Body of pancreas (tissue), 4 donors: ENCODE measurements around the gene NOP58. TPM values are rescaled to one million over a fixed set of nuclear protein-coding genes. Genes with fewer than 3 reads are reported as not detected.
A peak's percentile ranks its signal among the peaks of the same experiment; 100 is the strongest.
"Not testable (repeated sequence)": the region's sequence is repeated elsewhere in the genome, so short reads cannot be mapped to it uniquely, and the experiment has no call there.

Experiments used
- ATAC-seq: fragments of 150-250 bp; one replicate; pipeline ENCODE4 v1.9.1; 2016
- DNase-seq, 4 donors: peaks; one replicate each; pipeline ENCODE4 v3.0.0-alpha.2; 2019
- H3K27ac ChIP-seq, 4 donors: fragments of 200-600 bp; sonication (generic); 1 replicate in 3 of 4; 2 replicates in 1 of 4; pipeline versions ENCODE4 v1.5.1 to v1.6.1; 2016 to 2019; ENCODE audit warnings: mild to moderate bottlenecking in 1 of 4, mixed read lengths in 1 of 4, moderate library complexity in 1 of 4
- H3K27me3 ChIP-seq, 2 donors: fragments of 200-600 bp; sonication (generic); one replicate each; pipeline ENCODE4 v1.6.0; 2016; ENCODE audit warnings: mild to moderate bottlenecking in 1 of 2
- H3K36me3 ChIP-seq, 2 donors: fragments of 200-600 bp; sonication (generic); replicated peaks in 1 of 2; 2 replicates each; pipeline ENCODE4 v1.5.1; 2016; ENCODE audit warnings: low read depth in 2 of 2; ENCODE audit not compliant: insufficient read depth in 1 of 2
- H3K4me1 ChIP-seq: fragments of 200-600 bp; sonication (generic); one replicate; pipeline ENCODE4 v1.6.0; 2016
- H3K4me3 ChIP-seq, 2 donors: fragments of 200-600 bp; sonication (generic); 1 replicate in 1 of 2; 2 replicates in 1 of 2; pipeline ENCODE4 v1.5.1; 2016 to 2019
- H3K9me3 ChIP-seq, 3 donors: fragments of 200-600 bp; sonication (generic); 1 replicate in 2 of 3; 2 replicates in 1 of 3; pipeline ENCODE4 v1.5.1; 2016
- POLR2A ChIP-seq, 3 donors: fragments of 450-650 bp; IDR thresholded peaks; one replicate each; pipeline ENCODE4 v1.6.1; 2016; ENCODE audit warnings: antibody characterized with exemption in 3 of 3, mild to moderate bottlenecking in 2 of 3
- WGBS, 2 donors: methylation state at CpG; one replicate each; pipeline ENCODE4 v1.1.5; 2017; 5-methylcytosine and 5-hydroxymethylcytosine counted together
- intact Hi-C: fragments of 100-400 bp; cut with DNase I; formaldehyde crosslinking; loops from one replicate; pipeline ENCODE4 v1.15.1; 2023
- total RNA-seq, 2 donors: library from RNA; depleted of rRNA; stranded (reverse); fragments of >200 nt; gene quantifications; one replicate each; pipeline ENCODE4 v1.1.0, GENCODE V29; 2016
- TF ChIP-seq, protein P1 (sequence below), 7 experiments: fragments of 450-650 bp in 4 of 7; fragments of 200-600 bp in 3 of 7; sonication (generic) in 3 of 7; IDR thresholded peaks; one replicate each; pipeline ENCODE4 v1.5.1; 2016 to 2019; ENCODE audit warnings: antibody characterized with exemption in 7 of 7

NOP58 gene
- total RNA-seq = 10 to 100 TPM; 70.2 to 93.4 TPM

- no peaks in the 10 kb centered on the region for H3K9me3 ChIP-seq
- H3K36me3 ChIP-seq = no peaks in the 10 kb centered on the region
- peaks cover 34% of the 10 kb centered on the region for H3K4me1 ChIP-seq
- peak within 1 kb of the TSS; percentile 95 to 99 (median 98) for H3K27ac ChIP-seq
- ATAC-seq (peak; percentile 99), DNase-seq (peak; percentile 92 to 96 (median 92))
- WGBS, 2 donors = 0% methylated on average over 51 to 54 of the region's 54 CpGs
- H3K4me3 ChIP-seq = peak within 1 kb of the TSS; percentile 71 to 81
- no peaks in the 10 kb centered on the region for H3K27me3 ChIP-seq
- TF ChIP-seq, protein P1, sequence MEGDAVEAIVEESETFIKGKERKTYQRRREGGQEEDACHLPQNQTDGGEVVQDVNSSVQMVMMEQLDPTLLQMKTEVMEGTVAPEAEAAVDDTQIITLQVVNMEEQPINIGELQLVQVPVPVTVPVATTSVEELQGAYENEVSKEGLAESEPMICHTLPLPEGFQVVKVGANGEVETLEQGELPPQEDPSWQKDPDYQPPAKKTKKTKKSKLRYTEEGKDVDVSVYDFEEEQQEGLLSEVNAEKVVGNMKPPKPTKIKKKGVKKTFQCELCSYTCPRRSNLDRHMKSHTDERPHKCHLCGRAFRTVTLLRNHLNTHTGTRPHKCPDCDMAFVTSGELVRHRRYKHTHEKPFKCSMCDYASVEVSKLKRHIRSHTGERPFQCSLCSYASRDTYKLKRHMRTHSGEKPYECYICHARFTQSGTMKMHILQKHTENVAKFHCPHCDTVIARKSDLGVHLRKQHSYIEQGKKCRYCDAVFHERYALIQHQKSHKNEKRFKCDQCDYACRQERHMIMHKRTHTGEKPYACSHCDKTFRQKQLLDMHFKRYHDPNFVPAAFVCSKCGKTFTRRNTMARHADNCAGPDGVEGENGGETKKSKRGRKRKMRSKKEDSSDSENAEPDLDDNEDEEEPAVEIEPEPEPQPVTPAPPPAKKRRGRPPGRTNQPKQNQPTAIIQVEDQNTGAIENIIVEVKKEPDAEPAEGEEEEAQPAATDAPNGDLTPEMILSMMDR (IDR thresholded peaks at IDR 0.05) = no peak
- peak; percentile 92 to 99 (median 99) for TF ChIP-seq POLR2A (IDR thresholded peaks at IDR 0.05)
- intact Hi-C loops = no loop called here
These were observed at the start of gene NOP58 for GRCh38 chr2:202265467-202266277. Gene NOP58, plus strand, starts transcription at chr2:202265763. Its CDS starts 179 bp downstream, at chr2:202265942.

GRCh38 chr2:202221873-202222272 lies 43.7 kb upstream of the NOP58 start:
- 71 to 95% methylated on average over 1 of the region's 1 CpG for WGBS, 2 donors
- Histone ChIP-seq H3K4me1 (no peaks in the 10 kb centered on the region), H3K27me3 (no peaks in the 10 kb centered on the region), H3K9me3 (no peaks in the 10 kb centered on the region), H3K27ac (no peak overlapping the region), H3K4me3 (no peak overlapping the region), H3K36me3 (no peaks in the 10 kb centered on the region)
- TF ChIP-seq, protein P1 (IDR thresholded peaks at IDR 0.05) = no peak
- TF ChIP-seq POLR2A (IDR thresholded peaks at IDR 0.05) = no peak
- no peak for ATAC-seq
- no peak for DNase-seq
- intact Hi-C loops = no loop called here

GRCh38 chr2:202237787-202238233 lies 27.8 kb upstream of the NOP58 start:
- H3K4me1 ChIP-seq = peaks cover 10% of the 10 kb centered on the region
- intact Hi-C loops = no loop called here
- no peaks in the 10 kb centered on the region for H3K36me3 ChIP-seq
- no peaks in the 10 kb centered on the region for H3K27me3 ChIP-seq
- TF ChIP-seq, protein P1 (IDR thresholded peaks at IDR 0.05) = no peak
- TF ChIP-seq POLR2A (IDR thresholded peaks at IDR 0.05) = no peak
- peak overlapping the region; percentile 63 to 70 for H3K4me3 ChIP-seq
- H3K27ac ChIP-seq = peak overlapping the region; percentile 52 to 86 (median 75)
- DNase-seq (peak in 3 of 4 donors; percentile 10 to 30 (median 18)), ATAC-seq (peak; percentile 45)
- no peaks in the 10 kb centered on the region for H3K9me3 ChIP-seq
- 0 to 1% methylated on average over 10 to 30 of the region's 30 CpGs for WGBS, 2 donors

- Histone ChIP-seq H3K4me1 (peaks cover 10% of the 10 kb centered on the region), H3K9me3 (no peaks in the 10 kb centered on the region), H3K4me3 (peak within 1 kb of the TSS; percentile 63 to 70), H3K27me3 (no peaks in the 10 kb centered on the region), H3K36me3 (no peaks in the 10 kb centered on the region), H3K27ac (peak within 1 kb of the TSS; percentile 52 to 86 (median 75))
- DNase-seq (peak; percentile 80 to 88 (median 86)), ATAC-seq (peak; percentile 85)
- intact Hi-C loops = no loop called here
- WGBS, 2 donors = 3 to 6% methylated on average over 22 to 44 of the region's 54 CpGs
- TF ChIP-seq POLR2A (IDR thresholded peaks at IDR 0.05) = peak in 2 of 3 donors; percentile 54 to 69
- TF ChIP-seq, protein P1 (IDR thresholded peaks at IDR 0.05) = peak in 1 of 7 experiments; percentile 16
These were observed 27.0 kb upstream of the NOP58 start, which contains the start of gene SUMO1 for GRCh38 chr2:202238234-202239197. Gene SUMO1, minus strand, starts transcription at chr2:202238597. Its CDS starts 146 bp downstream, at chr2:202238451.

- 92 to 95% methylated on average over 5 of the region's 5 CpGs for WGBS, 2 donors
- ATAC-seq, H3K36me3 ChIP-seq: not testable (repeated sequence)
These were observed 17.9 kb upstream of the NOP58 start for GRCh38 chr2:202247710-202248109.

More at GRCh38 chr2:202247710-202248109, 17.9 kb upstream of the NOP58 start:
- H3K4me1 ChIP-seq, H3K27ac ChIP-seq, intact Hi-C loops, H3K27me3 ChIP-seq, H3K9me3 ChIP-seq, H3K4me3 ChIP-seq, DNase-seq: not testable (repeated sequence)
